Measurements from ENCODE around the gene WDR33.

Gene WDR33

GRCh38 chr2:127695491-127696472, 115.2 kb downstream of the WDR33 start:
- Histone ChIP-seq H3K4me3 (ENCODE audit: low read depth, low read length) (no peak overlapping the region), H3K36me3 (ENCODE audit: control insufficient read depth in 2 of 2, insufficient read depth in 1 of 2, low read length in 2 of 2) (no peaks in the 10 kb centered on the region), H3K27ac (ENCODE audit: extremely low read depth, low read depth, low read length) (no peak overlapping the region), H3K9me3 (ENCODE audit: control insufficient read depth, insufficient read depth, low read depth, low read length) (no peaks in the 10 kb centered on the region), H3K4me1 (ENCODE audit: control insufficient read depth, insufficient read depth, low read length) (no peaks in the 10 kb centered on the region; the same call in 1 of the 2 replicates)
- CTCF ChIA-PET = interaction anchor here (0.7 to 0.9 kb wide), 2 partner anchors 19 to 57 kb away, joined by 3 to 5 read pairs; no protein-coding TSS in a partner anchor
- TF ChIP-seq ZNF350 (tag by site-specific recombination; IDR thresholded peaks at IDR 0.05) = no peak
- no peak for TF ChIP-seq ZNF121 (tag by site-specific recombination; IDR thresholded peaks at IDR 0.05)
- no peak for TF ChIP-seq FEZF1 (tag by site-specific recombination; IDR thresholded peaks at IDR 0.05)
- TF ChIP-seq ZFHX2 (tag by site-specific recombination; conservative IDR thresholded peaks at IDR 0.05) = no peak
- no peak for TF ChIP-seq INSM2 (tag by site-specific recombination; IDR thresholded peaks at IDR 0.05)
- no peak for TF ChIP-seq ZNF398 (tag by site-specific recombination; IDR thresholded peaks at IDR 0.05)
- no peak for TF ChIP-seq SCRT1 (tag by site-specific recombination; IDR thresholded peaks at IDR 0.05; ENCODE audit: borderline replicate concordance)
- TF ChIP-seq ZNF776 (tag by site-specific recombination; IDR thresholded peaks at IDR 0.05; ENCODE audit: borderline replicate concordance) = no peak
- TF ChIP-seq ZBTB11 (tag by site-specific recombination; conservative IDR thresholded peaks at IDR 0.05; ENCODE audit: low read depth) = no peak
- TF ChIP-seq ZNF48 (tag by site-specific recombination; IDR thresholded peaks at IDR 0.05) = no peak
- TF ChIP-seq ZNF248 (tag by site-specific recombination; IDR thresholded peaks at IDR 0.05) = no peak
- TF ChIP-seq ZNF529 (tag by site-specific recombination; IDR thresholded peaks at IDR 0.05; ENCODE audit: insufficient replicate concordance) = no peak
- TF ChIP-seq ZNF394 (tag by site-specific recombination; IDR thresholded peaks at IDR 0.05; ENCODE audit: borderline replicate concordance) = no peak
- POLR2A ChIA-PET = no interaction called here

- ChIA-PET CTCF (no interaction called here), POLR2A (no interaction called here)
- Histone ChIP-seq H3K27ac (ENCODE audit: extremely low read depth, low read depth, low read length) (no peak overlapping the region), H3K4me3 (ENCODE audit: low read depth, low read length) (no peak overlapping the region), H3K36me3 (ENCODE audit: control insufficient read depth in 2 of 2, insufficient read depth in 1 of 2, low read length in 2 of 2) (no peaks in the 10 kb centered on the region), H3K4me1 (ENCODE audit: control insufficient read depth, insufficient read depth, low read length) (no peaks in the 10 kb centered on the region), H3K9me3 (ENCODE audit: control insufficient read depth, insufficient read depth, low read depth, low read length) (no peaks in the 10 kb centered on the region)
- TF ChIP-seq MZF1 (tag by site-specific recombination; IDR thresholded peaks at IDR 0.05; ENCODE audit: borderline replicate concordance) (no peak), MYNN (tag by site-specific recombination; IDR thresholded peaks at IDR 0.05; ENCODE audit: borderline replicate concordance) (no peak), INSM2 (tag by site-specific recombination; IDR thresholded peaks at IDR 0.05) (no peak)
Observed at GRCh38 chr2:127694986-127695385, 116.0 kb downstream of the WDR33 start.

Measured in HEK293 (cell line).